Thoracic aorta (tissue), 2 donors: Measurements from ENCODE around the gene OS9. TPM values are rescaled to one million over a fixed set of nuclear protein-coding genes. Genes with fewer than 3 reads are reported as not detected.
"Not testable (repeated sequence)": the region's sequence is repeated elsewhere in the genome, so short reads cannot be mapped to it uniquely, and the experiment has no call there.

Source experiments
- ATAC-seq: fragments of 150-250 bp; one replicate; pipeline ENCODE4 v1.8.0; 2017; ENCODE audit warnings: low read depth; ENCODE audit not compliant: insufficient number of reproducible peaks, low FRiP score
- DNase-seq: peaks from one replicate; pipeline ENCODE4 v3.0.0-alpha.2; 2020; ENCODE audit warnings: low spot score
- H3K27ac ChIP-seq, 2 donors: fragments of 200-600 bp; sonication (generic); 1 replicate in 1 of 2; 2 replicates in 1 of 2; pipeline ENCODE4 v1.5.1; 2016; ENCODE audit warnings: mild to moderate bottlenecking in 2 of 2, moderate library complexity in 2 of 2
- H3K27me3 ChIP-seq: fragments of 200-600 bp; sonication (generic); replicated peaks from 2 replicates; pipeline ENCODE4 v1.6.0; 2016; ENCODE audit warnings: mild to moderate bottlenecking; ENCODE audit not compliant: insufficient read depth
- H3K36me3 ChIP-seq: fragments of 200-600 bp; sonication (generic); one replicate; pipeline ENCODE4 v1.5.1; 2016
- H3K4me1 ChIP-seq, 2 donors: fragments of 200-600 bp; sonication (generic); 1 replicate in 1 of 2; 2 replicates in 1 of 2; pipeline versions ENCODE4 v1.5.1 to v1.6.0; 2016; ENCODE audit warnings: low read depth in 2 of 2, mild to moderate bottlenecking in 1 of 2; ENCODE audit not compliant: control insufficient read depth in 1 of 2
- H3K4me3 ChIP-seq: fragments of 200-600 bp; sonication (generic); 2 replicates; pipeline ENCODE4 v1.5.1; 2016; ENCODE audit warnings: mild to moderate bottlenecking
- H3K9me3 ChIP-seq: fragments of 200-600 bp; sonication (generic); 2 replicates; pipeline ENCODE4 v1.5.1; 2016
- CTCF ChIP-seq: fragments of 200-600 bp; sonication (generic); IDR thresholded peaks from one replicate; pipeline ENCODE4 v1.5.1; 2019; ENCODE audit warnings: antibody characterized with exemption
- total RNA-seq, 2 donors: library from RNA; depleted of rRNA; stranded (reverse); fragments of >200 nt; gene quantifications; one replicate each; pipeline versions ENCODE4 v1.1.0 to v1.2.3, GENCODE V29; 2016

OS9 gene
- total RNA-seq, 2 donors from 2014 or later, result 253 to 381 TPM

- Histone ChIP-seq H3K27ac (no peak overlapping the region), H3K27me3 (no peaks in the 10 kb centered on the region), H3K4me3 (no peak overlapping the region), H3K4me1 (no peaks in the 10 kb centered on the region), H3K9me3 (no peaks in the 10 kb centered on the region), H3K36me3 (no peaks in the 10 kb centered on the region)
- DNase-seq (no peak), ATAC-seq (no peak)
- no peak for TF ChIP-seq CTCF
Measured at GRCh38 chr12:57657744-57658143, 36.2 kb upstream of the OS9 start.

GRCh38 chr12:57658890-57659289 lies 35.0 kb upstream of the OS9 start:
- TF ChIP-seq CTCF, result no peak
- Histone ChIP-seq H3K9me3 (no peaks in the 10 kb centered on the region), H3K4me3 (no peak overlapping the region), H3K27me3 (no peaks in the 10 kb centered on the region), H3K36me3 (no peaks in the 10 kb centered on the region), H3K27ac (no peak overlapping the region), H3K4me1 (no peaks in the 10 kb centered on the region)
- ATAC-seq (no peak), DNase-seq (no peak)

GRCh38 chr12:57661376-57661775 lies 32.6 kb upstream of the OS9 start:
- ATAC-seq, result no peak
- no peaks in the 10 kb centered on the region for H3K36me3 ChIP-seq
- no peak for TF ChIP-seq CTCF

GRCh38 chr12:57665066-57665820 lies 28.7 kb upstream of the OS9 start:
- H3K9me3 ChIP-seq, H3K36me3 ChIP-seq, H3K4me3 ChIP-seq, ATAC-seq, H3K4me1 ChIP-seq, H3K27ac ChIP-seq, H3K27me3 ChIP-seq, DNase-seq: not testable (repeated sequence)

More at GRCh38 chr12:57661376-57661775, 32.6 kb upstream of the OS9 start:
- no peak overlapping the region for H3K27ac ChIP-seq
- H3K27me3 ChIP-seq, result no peaks in the 10 kb centered on the region
- DNase-seq, result no peak
- H3K4me3 ChIP-seq, result no peak overlapping the region
- H3K4me1 ChIP-seq, result no peaks in the 10 kb centered on the region
- H3K9me3 ChIP-seq, result no peaks in the 10 kb centered on the region

GRCh38 chr12:57666897-57667296 lies 27.0 kb upstream of the OS9 start:
- Histone ChIP-seq H3K4me3 (no peak overlapping the region), H3K36me3 (no peaks in the 10 kb centered on the region), H3K4me1 (no peaks in the 10 kb centered on the region), H3K27me3 (no peaks in the 10 kb centered on the region), H3K27ac (no peak overlapping the region), H3K9me3 (no peaks in the 10 kb centered on the region)
- ATAC-seq, result no peak
- no peak for TF ChIP-seq CTCF
- no peak for DNase-seq

GRCh38 chr12:57669691-57670090 lies 24.2 kb upstream of the OS9 start:
- H3K9me3 ChIP-seq, H3K27ac ChIP-seq, DNase-seq, ATAC-seq, H3K27me3 ChIP-seq, H3K4me1 ChIP-seq, H3K4me3 ChIP-seq, H3K36me3 ChIP-seq: not testable (repeated sequence)

- not testable (repeated sequence) for H3K36me3 ChIP-seq, H3K9me3 ChIP-seq, DNase-seq, H3K4me3 ChIP-seq, ATAC-seq, H3K4me1 ChIP-seq, H3K27ac ChIP-seq, H3K27me3 ChIP-seq
Measured at GRCh38 chr12:57671811-57672210, 22.1 kb upstream of the OS9 start.
